HG03439 (cell line): Measurements from ENCODE around the gene TLR6.
A peak's percentile ranks its signal among the peaks of the same experiment; 100 is the strongest.

Experiments
- ATAC-seq: cut with Tn5 transposase; IDR thresholded peaks from one replicate; pipeline ENCODE4 v1.9.1; 2021; ENCODE audit warnings: mild to moderate bottlenecking, moderate library complexity; ENCODE audit not compliant: unreplicated experiment

The TLR6 gene

GRCh38 chr4:38856524-38857337 lies at the start of gene TLR6:
Gene TLR6, minus strand, starts transcription at chr4:38856817. Its CDS starts 27,344 bp downstream, at chr4:38829473.
- ATAC-seq: peak; percentile 62

GRCh38 chr4:38905652-38906385 lies 49.2 kb upstream of the TLR6 start:
- ATAC-seq: no peak

- ATAC-seq: no peak
Measured at GRCh38 chr4:38904682-38905081, 48.1 kb upstream of the TLR6 start.

- no peak for ATAC-seq
Measured at GRCh38 chr4:38904090-38904666, 47.6 kb upstream of the TLR6 start.

- no peak for ATAC-seq
Measured at GRCh38 chr4:38902695-38903094, 46.1 kb upstream of the TLR6 start.

- no peak for ATAC-seq
Measured at GRCh38 chr4:38902221-38902620, 45.6 kb upstream of the TLR6 start.

- no peak for ATAC-seq
Measured at GRCh38 chr4:38898245-38898644, 41.6 kb upstream of the TLR6 start.

- no peak for ATAC-seq
Measured at GRCh38 chr4:38896940-38897339, 40.3 kb upstream of the TLR6 start.

GRCh38 chr4:38894322-38894982 lies 37.8 kb upstream of the TLR6 start:
- ATAC-seq: no peak

- ATAC-seq: no peak
Measured at GRCh38 chr4:38891051-38891983, 34.7 kb upstream of the TLR6 start.

GRCh38 chr4:38889143-38889542 lies 32.5 kb upstream of the TLR6 start:
- ATAC-seq: no peak

GRCh38 chr4:38884254-38884653 lies 27.6 kb upstream of the TLR6 start:
- no peak for ATAC-seq

GRCh38 chr4:38876636-38877035 lies 20.0 kb upstream of the TLR6 start:
- ATAC-seq: no peak

- no peak for ATAC-seq
Measured at GRCh38 chr4:38873290-38873944, 16.8 kb upstream of the TLR6 start.

- ATAC-seq: no peak
Measured at GRCh38 chr4:38872620-38873019, 16.0 kb upstream of the TLR6 start.

GRCh38 chr4:38871593-38871992 lies 15.0 kb upstream of the TLR6 start:
- ATAC-seq: no peak

- no peak for ATAC-seq
Measured at GRCh38 chr4:38870098-38870808, 13.6 kb upstream of the TLR6 start.

- ATAC-seq: no peak
Measured at GRCh38 chr4:38869511-38869910, 12.9 kb upstream of the TLR6 start.
